Esophagus squamous epithelium (tissue), 5 donors: ENCODE data around the gene FAM20A. TPM values are rescaled to one million over a fixed set of nuclear protein-coding genes. Genes with fewer than 3 reads are reported as not detected.

Experiments
- DNase-seq: peaks from one replicate; lab custom pipeline; 2025; lab: John Stamatoyannopoulos, UW
- H3K27ac ChIP-seq, 4 donors: fragments of 200-600 bp; sonication (generic); one replicate each; pipeline ENCODE4 v1.5.1; 2016 to 2019; ENCODE audit warnings: mild to moderate bottlenecking in 1 of 4
- H3K27me3 ChIP-seq, 4 donors: fragments of 200-600 bp; sonication (generic); 1 replicate in 3 of 4; 2 replicates in 1 of 4; pipeline versions ENCODE4 v1.5.1 to v1.6.0; 2017 to 2021; ENCODE audit warnings: antibody characterized with exemption in 1 of 4
- H3K36me3 ChIP-seq, 3 donors: fragments of 200-600 bp; sonication (generic); one replicate each; pipeline ENCODE4 v1.5.1; 2016 to 2019
- H3K4me1 ChIP-seq, 3 donors: fragments of 200-600 bp; sonication (generic); one replicate each; pipeline ENCODE4 v1.5.1; 2017 to 2019
- H3K4me3 ChIP-seq, 4 donors: fragments of 200-600 bp; sonication (generic); 1 replicate in 3 of 4; 2 replicates in 1 of 4; pipeline ENCODE4 v1.5.1; 2016 to 2019; ENCODE audit warnings: mild to moderate bottlenecking in 2 of 4, moderate library complexity in 1 of 4
- H3K9me3 ChIP-seq, 3 donors: fragments of 200-600 bp; sonication (generic); one replicate each; pipeline ENCODE4 v1.5.1; 2016 to 2019
- CTCF ChIP-seq, 6 experiments: fragments of 450-650 bp in 4 of 6; fragments of 200-600 bp in 2 of 6; sonication (generic) in 2 of 6; IDR thresholded peaks; one replicate each; pipeline ENCODE4 v1.5.1; 2016 to 2019; ENCODE audit warnings: antibody characterized with exemption in 6 of 6, mild to moderate bottlenecking in 4 of 6, moderate library complexity in 4 of 6
- POLR2A ChIP-seq, 4 donors: fragments of 450-650 bp; IDR thresholded peaks; one replicate each; pipeline ENCODE4 v1.6.1; 2017; ENCODE audit warnings: antibody characterized with exemption in 4 of 4, mild to moderate bottlenecking in 4 of 4, moderate library complexity in 3 of 4
- WGBS, 2 donors: methylation state at CpG; one replicate each; pipeline ENCODE4 v1.1.5; 2018; 5-methylcytosine and 5-hydroxymethylcytosine counted together
- intact Hi-C: fragments of 100-400 bp; cut with DNase I; formaldehyde crosslinking; loops from one replicate; pipeline ENCODE4 v1.15.0; 2022
- total RNA-seq, 4 donors: library from RNA; depleted of rRNA; stranded (reverse); fragments of >200 nt; gene quantifications; one replicate each; pipeline ENCODE4 v1.1.0, GENCODE V29; 2016
- donor health status: DM: yes; HTN: yes; CAD: no.

The FAM20A gene
- total RNA-seq, 4 donors from 2014 or later: 4.0 to 15.3 (median 7.8) TPM

GRCh38 chr17:68562736-68563135, 38.4 kb downstream of the FAM20A start:
- 66 to 89% methylated on average over 2 to 4 of the region's 4 CpGs for WGBS, 2 donors
- Histone ChIP-seq H3K36me3 (no peaks in the 10 kb centered on the region), H3K9me3 (no peaks in the 10 kb centered on the region), H3K27me3 (no peaks in the 10 kb centered on the region), H3K4me1 (peaks cover 0 to 45% (median 27%) of the 10 kb centered on the region in 3 donors), H3K4me3 (no peak overlapping the region), H3K27ac (no peak overlapping the region)
- intact Hi-C loops: no loop called here
- no peak for DNase-seq
- TF ChIP-seq CTCF (IDR thresholded peaks at IDR 0.05) (no peak), POLR2A (IDR thresholded peaks at IDR 0.05) (no peak)

- Histone ChIP-seq H3K36me3 (no peaks in the 10 kb centered on the region), H3K9me3 (no peaks in the 10 kb centered on the region), H3K4me3 (no peak overlapping the region), H3K4me1 (peaks cover 0 to 29% (median 27%) of the 10 kb centered on the region in 3 donors), H3K27ac (no peak overlapping the region), H3K27me3 (no peaks in the 10 kb centered on the region)
- WGBS, 2 donors: 48 to 70% methylated on average over 3 of the region's 3 CpGs
- no peak for DNase-seq
- no peak for TF ChIP-seq POLR2A (IDR thresholded peaks at IDR 0.05)
- TF ChIP-seq CTCF (IDR thresholded peaks at IDR 0.05): no peak
- intact Hi-C loops: no loop called here
Observed at GRCh38 chr17:68560966-68561720, 40.0 kb downstream of the FAM20A start.

- DNase-seq: no peak
- H3K36me3 ChIP-seq: peaks cover 0 to 5% (median 0%) of the 10 kb centered on the region in 3 donors
- TF ChIP-seq CTCF (IDR thresholded peaks at IDR 0.05) (no peak), POLR2A (IDR thresholded peaks at IDR 0.05) (no peak)
- no peaks in the 10 kb centered on the region for H3K27me3 ChIP-seq
- no peak overlapping the region for H3K4me3 ChIP-seq
- peaks cover 0 to 11% (median 9%) of the 10 kb centered on the region in 3 donors for H3K4me1 ChIP-seq
- H3K27ac ChIP-seq: no peak overlapping the region
- no peaks in the 10 kb centered on the region for H3K9me3 ChIP-seq
- 0 to 7% methylated on average over 1 of the region's 1 CpG for WGBS, 2 donors
- intact Hi-C loops: no loop called here
Observed at GRCh38 chr17:68559316-68559715, 41.9 kb downstream of the FAM20A start.

GRCh38 chr17:68556551-68556950, 44.6 kb downstream of the FAM20A start:
- peaks cover 0 to 5% (median 0%) of the 10 kb centered on the region in 3 donors for H3K36me3 ChIP-seq
- WGBS, 2 donors: 84 to 87% methylated on average over 4 of the region's 4 CpGs
- no peak for TF ChIP-seq CTCF (IDR thresholded peaks at IDR 0.05)
- no peak for TF ChIP-seq POLR2A (IDR thresholded peaks at IDR 0.05)
- DNase-seq: no peak
- H3K27me3 ChIP-seq: no peaks in the 10 kb centered on the region
- no peak overlapping the region for H3K4me3 ChIP-seq
- intact Hi-C loops: no loop called here
- H3K9me3 ChIP-seq: no peaks in the 10 kb centered on the region
- H3K4me1 ChIP-seq: no peaks in the 10 kb centered on the region
- H3K27ac ChIP-seq: no peak overlapping the region

GRCh38 chr17:68544111-68544915, 56.9 kb downstream of the FAM20A start:
- no peaks in the 10 kb centered on the region for H3K27me3 ChIP-seq
- 49 to 54% methylated on average over 12 of the region's 12 CpGs for WGBS, 2 donors
- TF ChIP-seq POLR2A (IDR thresholded peaks at IDR 0.05) (no peak), CTCF (IDR thresholded peaks at IDR 0.05) (no peak)
- DNase-seq: no peak
- peaks cover 0 to 25% (median 4%) of the 10 kb centered on the region in 3 donors for H3K4me1 ChIP-seq
- H3K9me3 ChIP-seq: no peaks in the 10 kb centered on the region
- peaks cover 0 to 22% (median 9%) of the 10 kb centered on the region in 3 donors for H3K36me3 ChIP-seq
- H3K4me3 ChIP-seq: no peak overlapping the region
- intact Hi-C loops: loop anchor here (10.0 kb wide), 1 partner anchor 220 kb away; no protein-coding TSS in a partner anchor
- no peak overlapping the region for H3K27ac ChIP-seq
